ENCODE measurements around the gene TUBGCP6. TPM values are rescaled to one million over a fixed set of nuclear protein-coding genes. Genes with fewer than 3 reads are reported as not detected.
A peak's percentile ranks its signal among the peaks of the same experiment; 100 is the strongest.

TUBGCP6 gene
- total RNA-seq, 6 experiments from 2014 or later: 10.4 to 22.6 (median 14.6) TPM

DNA sequence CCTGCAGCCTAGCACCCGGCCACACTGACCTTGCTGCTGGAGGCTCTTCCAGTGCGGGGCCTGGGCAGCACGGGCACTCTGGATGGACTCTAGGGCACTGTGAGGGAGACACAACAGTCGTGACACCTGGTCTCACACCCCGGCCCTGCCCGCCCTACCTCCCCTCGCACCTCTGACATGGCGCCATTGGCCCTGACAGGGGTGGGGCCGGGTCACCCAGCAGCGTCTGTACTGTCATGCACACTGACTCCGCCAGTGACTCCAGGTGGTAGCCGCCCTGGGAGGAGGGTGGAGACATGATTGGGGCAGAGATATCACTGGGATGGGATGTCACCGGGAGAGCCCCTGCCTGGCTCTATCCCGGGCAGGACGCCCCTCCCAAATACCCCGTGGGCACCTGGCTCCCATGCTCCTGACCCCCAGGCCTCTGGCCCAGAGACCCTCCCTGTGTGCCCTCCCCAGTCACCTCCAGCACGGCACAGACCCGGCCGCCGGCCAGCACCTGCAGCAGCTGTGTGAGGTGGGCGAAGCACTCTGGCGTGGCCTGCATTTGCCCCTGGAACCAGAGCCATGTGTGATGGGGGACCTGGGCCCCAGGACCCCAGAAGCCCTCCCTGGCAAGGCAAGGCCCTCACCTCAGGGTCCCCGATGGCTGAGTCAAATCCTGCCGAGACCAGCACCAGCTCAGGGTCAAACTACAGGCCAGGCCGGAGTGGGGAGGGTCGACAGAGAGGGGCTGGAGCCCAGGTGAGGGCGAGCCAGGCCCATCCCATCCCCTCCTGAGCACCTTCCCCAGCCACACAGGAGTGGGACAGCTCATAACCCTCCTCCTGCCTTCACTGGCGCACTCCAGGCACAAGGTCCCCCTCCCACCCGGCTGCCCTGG lies 3.6 kb upstream of the TUBGCP6 start:
- DNase-seq (no peak), ATAC-seq (no peak)
- Histone ChIP-seq H3K27me3 (no peaks in the 10 kb centered on the region), H3K4me3 (no peak overlapping the region), H3K36me3 (no peaks in the 10 kb centered on the region), H3K4me1 (peaks cover 0 to 37% (median 13%) of the 10 kb centered on the region in 4 donors), H3K9me3 (no peaks in the 10 kb centered on the region), H3K27ac (no peak overlapping the region)
- TF ChIP-seq, protein P1, sequence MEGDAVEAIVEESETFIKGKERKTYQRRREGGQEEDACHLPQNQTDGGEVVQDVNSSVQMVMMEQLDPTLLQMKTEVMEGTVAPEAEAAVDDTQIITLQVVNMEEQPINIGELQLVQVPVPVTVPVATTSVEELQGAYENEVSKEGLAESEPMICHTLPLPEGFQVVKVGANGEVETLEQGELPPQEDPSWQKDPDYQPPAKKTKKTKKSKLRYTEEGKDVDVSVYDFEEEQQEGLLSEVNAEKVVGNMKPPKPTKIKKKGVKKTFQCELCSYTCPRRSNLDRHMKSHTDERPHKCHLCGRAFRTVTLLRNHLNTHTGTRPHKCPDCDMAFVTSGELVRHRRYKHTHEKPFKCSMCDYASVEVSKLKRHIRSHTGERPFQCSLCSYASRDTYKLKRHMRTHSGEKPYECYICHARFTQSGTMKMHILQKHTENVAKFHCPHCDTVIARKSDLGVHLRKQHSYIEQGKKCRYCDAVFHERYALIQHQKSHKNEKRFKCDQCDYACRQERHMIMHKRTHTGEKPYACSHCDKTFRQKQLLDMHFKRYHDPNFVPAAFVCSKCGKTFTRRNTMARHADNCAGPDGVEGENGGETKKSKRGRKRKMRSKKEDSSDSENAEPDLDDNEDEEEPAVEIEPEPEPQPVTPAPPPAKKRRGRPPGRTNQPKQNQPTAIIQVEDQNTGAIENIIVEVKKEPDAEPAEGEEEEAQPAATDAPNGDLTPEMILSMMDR (IDR thresholded peaks at IDR 0.05): no peak
- no peak for TF ChIP-seq POLR2A (IDR thresholded peaks at IDR 0.05)
- 81% methylated on average over 6 of the region's 29 CpGs for WGBS (ENCODE audit: insufficient coverage, low coverage, low lambda C conversion rate, missing lambda C conversion rate)
- intact Hi-C loops (cut with DNase I): loop anchor here in 1 of 2 donors (10.0 kb wide), 1 partner anchor 236 kb away; the partner anchor contains the start of genes ADM2 and MIOX

DNA sequence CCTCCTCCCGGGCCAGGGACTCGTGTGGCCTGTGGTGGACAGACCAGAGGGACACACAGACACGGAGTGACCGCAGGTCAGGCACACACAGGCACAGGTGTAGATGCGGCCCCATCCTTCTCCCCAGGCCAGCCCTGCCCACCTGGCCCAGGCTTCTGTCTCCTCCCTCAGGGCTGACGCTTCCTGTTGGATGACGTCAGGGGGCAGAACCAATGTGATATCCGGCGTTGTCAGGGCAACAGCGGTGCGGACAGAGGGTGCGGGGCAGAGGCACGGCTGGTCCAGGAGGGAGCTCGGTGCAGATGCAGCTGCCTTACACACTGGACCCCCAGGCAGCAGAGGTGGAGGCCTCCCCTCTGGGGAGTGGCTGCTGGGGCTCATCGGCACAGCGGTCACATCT lies 2.9 kb upstream of the TUBGCP6 start:
- no peak overlapping the region for H3K4me3 ChIP-seq
- no peaks in the 10 kb centered on the region for H3K9me3 ChIP-seq
- intact Hi-C loops (cut with DNase I): loop anchor here in 1 of 2 donors (10.0 kb wide), 1 partner anchor 237 kb away; the partner anchor contains the start of genes ADM2 and MIOX
- H3K36me3 ChIP-seq: no peaks in the 10 kb centered on the region
- H3K27ac ChIP-seq: no peak overlapping the region
- no peaks in the 10 kb centered on the region for H3K27me3 ChIP-seq
- no peak for TF ChIP-seq POLR2A (IDR thresholded peaks at IDR 0.05)
- TF ChIP-seq, protein P1 (IDR thresholded peaks at IDR 0.05): no peak
- WGBS (ENCODE audit: insufficient coverage, low coverage, low lambda C conversion rate, missing lambda C conversion rate): 0% methylated on average over 2 of the region's 16 CpGs
- H3K4me1 ChIP-seq: peaks cover 0 to 43% (median 16%) of the 10 kb centered on the region in 4 donors
- peak in 1 of 4 donors; percentile 0 for ATAC-seq
- peak in 1 of 3 donors; percentile 68 for DNase-seq

DNA sequence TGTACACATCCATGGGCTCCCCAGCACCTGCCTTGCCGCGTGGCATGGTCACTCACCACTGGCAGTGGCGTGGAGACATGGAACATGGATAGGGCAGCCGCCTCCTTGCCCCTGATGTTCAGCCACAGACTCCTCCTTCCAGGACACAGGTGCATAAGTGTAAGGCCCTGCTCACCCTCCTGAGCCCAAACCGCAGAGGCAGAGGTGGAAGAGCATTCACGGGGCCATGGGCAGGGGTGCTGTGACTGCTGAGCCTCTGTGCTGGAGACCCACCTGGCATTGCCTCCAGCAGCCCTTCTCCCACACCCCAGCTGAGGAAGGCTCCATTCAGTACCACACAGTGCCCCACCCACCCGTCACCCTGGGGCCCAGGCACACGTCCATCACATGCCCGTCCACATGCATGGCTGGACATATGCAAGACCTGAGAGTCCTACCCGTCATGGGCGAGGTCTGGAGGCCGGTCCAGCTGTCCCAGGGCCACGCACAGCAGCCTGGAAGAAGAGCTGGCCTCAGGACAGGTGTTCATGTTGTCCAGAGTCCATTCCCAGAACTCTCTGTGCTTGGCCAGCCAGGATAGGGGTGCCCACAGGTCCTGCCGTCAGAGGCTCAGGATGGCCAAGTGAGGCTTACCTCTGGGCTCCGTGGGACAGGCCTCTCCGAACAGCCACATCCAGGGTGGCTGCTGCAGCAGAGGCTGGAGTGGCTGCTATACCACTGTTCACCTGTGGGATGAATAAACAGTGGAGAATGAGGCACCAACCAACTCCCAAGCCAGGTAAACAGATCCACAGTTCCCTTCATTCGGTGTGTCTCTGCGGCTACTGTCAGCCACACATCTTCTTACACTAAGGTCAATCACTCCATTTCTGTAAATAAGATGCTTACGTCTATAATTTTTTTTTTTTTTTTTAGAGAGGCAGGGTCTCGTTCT lies 1.7 kb upstream of the TUBGCP6 start:
- Histone ChIP-seq H3K9me3 (no peaks in the 10 kb centered on the region), H3K4me1 (peaks cover 0 to 47% (median 22%) of the 10 kb centered on the region in 4 donors), H3K4me3 (no peak overlapping the region), H3K27me3 (no peaks in the 10 kb centered on the region), H3K36me3 (no peaks in the 10 kb centered on the region), H3K27ac (no peak overlapping the region)
- no peak for ATAC-seq
- intact Hi-C loops (cut with DNase I): loop anchor here in 1 of 2 donors (10.0 kb wide), 1 partner anchor 238 kb away; the partner anchor contains the start of genes ADM2 and MIOX
- no peak for DNase-seq
- TF ChIP-seq, protein P1 (IDR thresholded peaks at IDR 0.05): peak in 1 of 4 donors; percentile 5
- no peak for TF ChIP-seq POLR2A (IDR thresholded peaks at IDR 0.05)
- 50% methylated on average over 7 of the region's 20 CpGs for WGBS (ENCODE audit: insufficient coverage, low coverage, low lambda C conversion rate, missing lambda C conversion rate)
